Activated T-cell treated with anti-CD3 and anti-CD28 coated beads for 4 hours (primary cell): ENCODE results near the gene LRRC4C.

ENCODE experiments used
- DNase-seq: peaks from one replicate; pipeline ENCODE4 v3.0.0-alpha.2; 2020

The LRRC4C gene

DNA sequence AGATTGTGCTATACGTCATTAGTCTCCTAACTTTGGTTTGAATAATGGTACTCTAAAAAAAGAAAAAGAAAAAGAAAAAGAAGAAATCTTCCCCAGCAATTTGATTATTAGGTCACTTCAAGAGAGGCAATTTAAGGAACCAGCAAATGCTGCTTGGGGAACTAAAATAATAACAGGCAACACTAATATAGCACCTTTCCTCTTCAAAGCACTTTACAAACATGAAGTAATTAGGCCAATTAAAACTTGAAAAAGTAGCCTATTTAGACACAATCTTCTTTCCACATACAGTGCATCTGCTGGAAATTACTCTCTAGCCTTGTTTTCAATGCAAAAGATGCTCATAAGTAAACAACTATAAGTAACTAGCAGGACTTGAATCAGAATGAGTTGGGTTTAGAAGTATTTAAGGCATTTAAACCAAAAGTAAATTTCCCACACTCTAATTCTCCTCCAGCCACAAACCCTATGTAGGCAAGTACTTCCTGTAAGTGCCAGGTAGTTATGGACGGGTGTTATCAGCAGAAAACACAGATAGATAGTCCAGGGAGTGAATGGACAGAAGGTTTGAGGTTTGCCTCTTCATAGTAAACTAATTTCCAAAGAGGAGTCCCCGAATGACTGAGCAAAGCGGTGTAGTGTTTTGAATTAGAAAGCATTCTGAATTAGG lies 44.5 kb downstream of the LRRC4C start:
- DNase-seq: no peak

DNA sequence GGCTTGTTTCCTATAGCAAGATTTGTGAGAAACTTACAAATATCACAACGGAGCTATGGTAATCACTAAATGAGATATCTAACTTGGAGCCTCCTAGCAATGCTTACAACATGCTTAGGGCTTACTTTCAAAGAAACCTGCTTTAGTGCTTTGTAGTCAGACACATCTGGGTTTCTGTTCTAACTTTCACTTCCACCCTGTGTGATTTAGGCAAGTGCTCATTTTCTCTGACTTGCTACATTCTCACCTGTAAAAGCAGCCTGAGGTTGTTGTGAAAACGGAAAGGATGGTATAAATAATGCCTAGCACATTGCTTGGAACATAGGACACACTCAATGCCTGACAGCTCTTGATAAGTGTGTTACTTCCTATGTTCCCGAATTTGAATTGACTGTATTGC lies 45.6 kb downstream of the LRRC4C start:
- DNase-seq: no peak

DNA sequence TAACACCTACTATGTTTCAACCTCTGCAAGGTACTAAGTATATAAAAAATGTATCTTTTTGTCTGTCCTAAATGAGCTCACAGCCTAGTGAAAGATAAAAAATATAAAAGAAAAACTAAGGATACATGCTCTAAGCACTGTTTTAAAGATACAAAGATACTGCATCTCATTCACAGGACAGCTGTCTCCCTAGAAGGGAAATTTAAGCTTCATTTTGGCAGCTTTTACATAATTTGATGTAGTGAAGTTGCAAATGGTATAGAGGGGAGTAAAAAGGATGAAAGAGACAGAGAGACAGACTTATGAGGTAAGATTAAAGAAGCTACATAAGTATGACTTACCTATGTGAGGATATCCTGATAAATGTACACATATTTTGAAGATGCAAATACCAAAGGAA lies 53.6 kb downstream of the LRRC4C start:
- DNase-seq: no peak

DNA sequence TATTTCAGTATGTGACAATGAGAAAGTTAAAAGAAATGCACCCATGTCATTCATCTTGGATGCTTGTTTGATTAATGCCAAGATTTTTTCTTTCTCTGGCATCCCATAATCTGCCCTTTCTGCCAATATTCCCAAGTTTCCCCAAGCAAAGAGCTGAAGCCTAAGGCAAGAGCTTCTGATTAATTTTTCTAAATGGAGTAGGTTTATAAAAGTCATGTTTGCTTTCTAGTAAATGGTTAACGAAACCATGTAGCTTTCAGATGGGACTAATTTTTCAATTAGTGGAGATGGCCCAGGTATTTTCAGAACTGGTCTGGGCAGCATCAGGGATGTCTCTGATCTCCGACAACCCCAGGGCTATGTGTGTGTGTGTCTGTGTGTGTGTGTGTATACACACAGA lies 55.3 kb downstream of the LRRC4C start:
- DNase-seq: no peak

DNA sequence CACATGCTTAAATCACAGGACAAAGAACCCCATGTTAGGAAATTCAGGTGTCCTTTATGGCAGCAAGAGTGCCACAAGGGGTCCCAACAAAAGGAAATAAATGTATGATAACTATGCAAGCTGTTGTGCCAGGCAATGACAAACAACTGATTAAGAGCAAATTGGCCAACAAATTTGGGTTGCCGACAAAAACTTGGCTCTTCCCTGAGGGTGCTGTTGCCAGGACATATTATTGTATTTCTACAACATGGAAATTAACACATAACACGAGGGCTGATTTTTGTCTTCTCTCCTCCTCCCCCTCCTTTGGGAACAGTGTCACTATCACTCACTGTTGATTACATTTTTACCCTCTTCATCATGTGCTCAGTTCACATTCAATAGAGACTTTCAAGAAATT lies 56.0 kb downstream of the LRRC4C start:
- DNase-seq: no peak

DNA sequence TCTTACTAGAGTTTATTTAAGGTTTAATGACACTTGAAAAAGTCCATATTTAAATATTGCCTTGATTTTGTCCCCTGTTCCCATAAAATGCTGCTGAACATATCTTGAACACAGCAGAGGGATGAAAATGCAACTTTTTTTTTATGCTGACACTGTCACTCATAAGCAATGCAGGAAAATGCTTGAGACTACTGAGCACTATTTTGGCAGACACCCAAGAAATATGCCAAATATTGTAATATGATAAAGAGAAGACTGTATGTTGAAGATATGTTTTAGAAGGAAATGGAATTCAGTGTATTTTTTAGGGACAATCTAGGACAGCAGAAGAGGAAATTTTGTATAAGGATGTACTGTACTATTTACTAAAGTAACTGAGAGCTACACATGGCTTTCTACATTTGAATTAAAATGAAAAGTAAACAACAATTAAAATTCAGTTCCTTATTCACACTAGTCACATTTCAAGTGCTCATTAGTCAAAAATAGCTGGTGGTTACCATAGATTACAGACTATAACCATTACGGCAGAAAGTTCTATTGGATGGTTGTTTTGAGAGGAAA lies 58.6 kb downstream of the LRRC4C start:
- no peak for DNase-seq

DNA sequence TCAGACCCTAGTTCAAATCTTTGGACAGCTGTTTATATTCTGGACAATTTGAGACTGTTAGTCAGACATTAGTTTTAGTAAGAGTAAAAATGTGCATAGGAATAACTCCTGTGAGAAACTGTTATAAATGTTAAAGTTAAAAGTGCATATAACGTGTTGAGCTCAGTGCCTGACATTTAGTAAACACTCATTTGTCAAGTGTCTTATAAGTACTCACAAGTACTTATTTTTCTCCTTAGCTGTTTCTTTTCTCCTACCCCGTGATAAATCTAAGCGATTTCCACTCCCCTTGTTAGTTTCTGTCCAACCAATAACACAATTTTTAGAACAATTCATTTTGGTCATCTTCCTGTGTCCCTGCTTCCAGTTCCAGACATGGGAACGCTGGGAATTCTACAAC lies 59.3 kb downstream of the LRRC4C start:
- no peak for DNase-seq

DNA sequence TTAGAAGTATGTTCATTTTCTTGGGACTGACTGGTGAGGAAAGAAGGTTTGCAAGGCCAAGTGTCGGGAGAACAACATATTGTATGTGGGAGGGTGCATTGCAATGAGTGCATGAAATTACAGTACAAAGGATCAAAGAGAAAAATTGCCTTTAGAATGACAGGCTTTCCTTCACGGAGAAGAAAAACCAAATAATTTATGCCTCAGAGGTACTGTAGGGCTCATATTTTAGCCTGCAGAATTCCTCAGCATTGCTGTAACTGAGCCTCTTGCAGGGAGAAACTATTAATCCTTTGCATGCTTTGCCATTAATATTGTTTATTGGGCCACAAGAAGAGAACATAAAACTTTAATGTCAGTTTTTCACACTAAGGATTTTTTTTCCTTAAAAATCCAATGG lies 60.1 kb downstream of the LRRC4C start:
- DNase-seq: no peak

DNA sequence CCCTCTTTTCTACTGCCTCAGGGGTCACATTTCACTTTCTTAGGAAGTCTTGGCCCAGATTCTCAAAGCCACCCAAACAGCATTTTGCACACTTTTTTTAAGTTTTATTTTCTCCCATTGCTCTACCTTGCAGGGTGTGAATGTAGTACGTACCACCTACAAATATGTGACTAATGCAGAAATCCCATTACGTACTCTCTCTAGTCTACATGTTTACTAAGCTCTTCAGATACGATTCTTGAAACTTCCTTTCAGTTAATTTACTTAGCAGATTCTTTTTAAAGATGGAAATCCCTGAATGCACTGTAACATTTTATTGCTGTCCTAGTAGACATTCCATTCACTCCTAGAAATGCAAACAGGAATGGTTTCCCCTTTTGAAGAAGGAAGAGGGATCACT lies 61.3 kb downstream of the LRRC4C start:
- no peak for DNase-seq

DNA sequence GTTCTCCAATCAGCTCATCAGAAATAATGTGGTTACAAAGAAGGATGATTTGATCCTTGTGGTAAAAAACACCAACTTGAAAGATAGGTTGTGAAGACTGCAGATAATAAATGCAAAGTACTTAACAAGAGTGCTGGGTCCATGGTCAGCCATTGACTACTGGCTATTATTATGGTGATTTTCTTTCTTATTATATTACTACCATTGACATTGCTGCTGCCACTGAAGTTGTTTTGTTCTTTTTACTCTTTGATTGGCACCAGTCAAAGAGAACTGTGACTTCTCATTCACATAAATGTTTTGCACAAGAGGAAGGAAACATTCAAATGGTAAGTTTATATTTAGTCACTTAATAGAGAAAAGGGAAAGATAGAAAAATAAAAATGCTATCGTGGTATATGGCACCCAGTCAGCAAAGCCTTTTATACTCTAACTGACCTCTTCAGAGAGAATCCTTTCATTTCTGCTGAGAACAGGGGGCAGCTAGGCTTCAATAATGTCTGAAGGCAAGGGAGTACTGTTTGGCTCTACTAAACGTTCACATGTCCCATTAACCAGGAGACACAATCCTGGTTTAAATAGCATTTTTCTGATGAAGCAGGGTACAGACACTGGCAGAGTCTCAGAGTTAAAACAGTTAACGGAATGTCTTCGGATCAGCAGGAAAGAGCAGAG lies 64.8 kb downstream of the LRRC4C start:
- DNase-seq: no peak

DNA sequence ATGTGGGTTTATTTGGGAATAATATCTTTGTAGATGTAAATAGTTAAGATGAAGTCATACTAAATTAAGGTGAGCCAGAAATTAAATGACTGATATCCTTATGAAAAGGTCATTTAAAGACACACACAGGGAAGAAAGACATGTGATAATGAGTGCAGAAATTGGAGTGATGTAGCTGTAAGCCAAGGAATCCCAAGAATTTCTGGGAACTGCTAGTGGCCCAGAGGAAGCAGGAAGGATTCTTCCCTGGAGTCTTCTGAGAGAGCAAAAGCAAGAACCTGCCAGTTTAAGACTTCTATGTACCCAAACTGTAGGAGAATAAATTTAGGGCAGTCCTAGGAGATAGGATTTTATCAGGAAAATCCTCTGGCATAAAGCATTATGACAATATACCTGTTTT lies 66.9 kb downstream of the LRRC4C start:
- DNase-seq: no peak

DNA sequence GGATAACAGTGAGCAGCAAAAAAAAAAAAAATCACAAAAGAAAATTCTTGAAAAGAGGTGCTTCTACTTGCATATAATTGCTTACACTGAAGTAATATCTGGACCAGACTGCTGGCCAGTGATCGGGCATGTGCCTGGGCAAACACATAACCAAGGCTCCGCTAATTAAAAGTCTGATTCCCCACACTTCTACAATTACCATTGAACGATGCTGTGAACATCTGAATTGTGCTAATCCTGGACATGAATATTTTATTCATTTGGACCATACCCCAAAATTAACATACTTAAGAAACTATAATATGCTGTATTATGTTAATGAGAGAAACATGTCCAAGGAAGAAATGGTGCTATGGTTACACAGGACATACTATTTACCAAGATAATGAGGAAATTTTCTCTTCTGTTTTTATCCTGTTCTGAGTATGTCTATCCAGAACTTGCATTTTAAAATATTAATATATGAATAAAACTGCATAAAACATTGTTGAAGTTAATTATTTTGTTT lies 69.8 kb downstream of the LRRC4C start:
- DNase-seq: no peak

DNA sequence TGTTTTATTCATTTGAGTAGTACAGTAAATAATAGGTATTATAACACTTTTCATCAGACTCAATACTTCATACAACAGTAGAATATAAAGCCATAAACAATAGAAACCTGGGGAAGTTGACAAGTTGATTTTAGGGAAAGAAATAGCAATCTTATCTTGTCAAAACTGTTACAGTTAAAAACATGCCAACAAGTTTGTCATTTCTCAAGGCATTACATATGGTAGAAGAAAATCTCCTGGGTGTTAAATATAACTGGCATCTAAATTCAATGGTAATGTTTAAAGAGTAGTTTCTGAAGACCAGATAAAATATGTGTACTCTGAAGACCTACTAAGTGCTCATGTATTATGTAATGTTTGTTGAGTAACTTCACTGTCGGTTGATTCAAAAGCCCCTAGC lies 75.1 kb downstream of the LRRC4C start:
- DNase-seq: no peak

DNA sequence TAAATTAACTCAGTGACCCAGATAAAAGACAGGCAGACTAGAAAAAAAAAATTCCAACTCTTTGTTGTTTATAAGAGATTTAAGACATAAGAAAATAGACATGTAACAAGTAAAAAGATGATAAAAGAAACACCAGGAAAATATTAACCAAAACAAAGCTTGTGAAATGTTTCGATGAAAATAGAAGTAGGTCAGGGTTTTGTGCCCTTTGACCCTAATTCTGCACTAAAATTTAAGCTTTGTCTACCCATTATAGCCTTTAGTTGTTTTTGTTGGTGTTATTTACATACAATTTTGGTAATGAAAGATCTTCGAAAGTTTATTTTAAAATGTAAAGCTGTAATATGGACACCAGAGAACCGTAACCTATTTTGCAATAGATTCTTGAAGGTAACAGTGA lies 75.7 kb downstream of the LRRC4C start:
- DNase-seq: no peak

DNA sequence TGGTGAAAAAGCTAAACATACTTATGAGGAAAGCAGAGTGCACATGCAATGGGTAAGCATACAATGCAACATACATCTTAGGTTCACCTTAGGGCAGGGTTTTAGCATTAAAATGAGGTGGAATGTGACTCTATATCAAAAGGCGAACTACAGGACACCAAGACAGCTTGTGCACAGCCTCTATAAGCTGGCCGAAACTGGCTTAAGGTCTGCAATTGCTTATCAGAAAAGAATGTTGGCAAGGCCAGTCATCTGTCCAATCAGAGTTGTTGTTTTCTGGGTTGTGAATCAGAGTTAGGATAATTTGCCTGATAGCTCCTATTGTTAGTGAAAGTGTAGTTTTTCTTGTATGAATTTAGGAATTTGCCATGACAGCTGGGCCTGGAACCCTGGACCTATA lies 76.5 kb downstream of the LRRC4C start:
- DNase-seq: no peak

DNA sequence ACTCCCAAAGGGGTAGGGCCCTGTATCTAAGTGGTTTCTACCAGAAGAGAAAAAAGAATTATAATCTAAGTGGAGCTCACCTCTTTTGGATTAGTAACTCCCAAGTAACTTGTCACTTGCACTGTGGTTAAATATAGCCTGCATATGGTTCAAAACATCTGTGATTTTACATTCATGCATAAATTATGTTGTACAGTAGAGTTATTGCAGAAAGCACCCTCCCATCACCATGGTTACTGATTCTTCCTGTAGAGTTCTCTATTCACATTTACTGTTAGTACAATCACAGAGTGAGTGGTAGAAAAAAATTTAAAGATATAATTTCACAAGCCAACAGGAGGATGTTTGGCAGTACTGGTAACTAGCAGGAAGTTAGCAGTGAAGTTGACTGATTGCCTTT lies 80.4 kb downstream of the LRRC4C start:
- no peak for DNase-seq

DNA sequence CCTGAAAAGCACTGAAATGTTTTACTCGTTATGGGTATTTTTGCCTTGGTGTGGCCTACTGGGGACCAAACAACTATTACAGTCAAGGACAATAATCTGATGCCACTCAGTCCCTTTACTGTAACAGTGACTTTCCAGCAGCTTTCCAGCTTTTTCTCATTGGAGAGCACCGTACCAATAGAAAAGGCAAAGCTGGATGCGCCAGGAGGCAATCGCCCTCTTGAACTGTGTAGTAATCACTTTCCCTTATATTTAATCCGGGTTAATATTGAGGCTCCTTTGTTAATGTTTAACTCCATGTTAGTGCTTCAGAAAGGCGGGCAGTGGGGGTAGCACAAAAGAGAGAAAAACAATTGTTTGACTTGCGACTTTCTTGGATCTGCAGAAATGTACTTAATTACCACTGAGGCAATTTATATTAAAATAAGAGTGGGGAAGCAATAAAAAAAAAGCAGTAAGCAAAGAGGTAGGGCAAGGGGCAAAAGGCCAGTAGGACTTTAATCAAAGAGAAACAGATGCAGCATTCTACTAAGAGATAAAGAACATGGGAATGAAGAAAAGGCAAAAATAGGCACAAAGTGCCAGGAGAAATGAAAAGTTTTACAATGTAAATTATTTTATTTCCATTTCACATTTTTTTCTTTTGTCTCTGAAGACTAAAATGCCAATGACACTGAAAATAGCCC lies 81.6 kb downstream of the LRRC4C start:
- DNase-seq: no peak

DNA sequence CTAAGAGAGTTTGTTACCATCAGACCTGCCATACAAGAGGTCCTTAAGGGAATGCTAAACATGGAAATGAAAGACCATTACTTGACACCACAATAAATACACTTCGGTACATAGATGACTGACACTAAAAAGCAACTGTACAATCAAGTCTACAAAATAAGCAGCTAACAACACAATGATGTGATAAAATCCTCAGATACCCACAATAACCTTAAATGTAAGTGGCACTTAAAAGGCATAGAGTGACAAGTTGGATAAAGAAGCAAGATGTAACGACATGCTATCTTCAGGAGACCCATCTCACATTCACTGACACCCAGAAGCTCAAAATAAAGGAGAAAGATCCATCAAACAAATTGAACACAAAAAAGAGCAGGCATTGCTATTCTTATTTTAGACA lies 107.6 kb downstream of the LRRC4C start:
- no peak for DNase-seq

DNA sequence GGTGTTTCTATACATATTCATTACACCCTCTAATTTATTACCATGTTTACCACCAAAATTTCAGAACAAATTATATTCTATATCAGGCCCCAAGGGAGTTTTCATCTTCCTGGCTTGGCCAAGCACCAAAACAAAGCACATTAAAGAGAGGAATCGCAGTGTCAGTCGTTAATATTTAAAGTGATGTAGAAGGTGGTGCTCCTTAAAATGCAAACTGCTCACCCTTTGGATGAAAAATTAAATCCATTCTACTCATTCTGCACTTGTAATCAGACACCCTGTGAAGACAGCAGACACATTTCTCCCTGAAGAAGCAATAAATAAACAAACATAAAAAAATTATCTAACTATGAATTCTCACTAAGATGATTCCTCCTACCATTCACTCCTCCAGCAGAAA lies 113.4 kb downstream of the LRRC4C start:
- no peak for DNase-seq

DNA sequence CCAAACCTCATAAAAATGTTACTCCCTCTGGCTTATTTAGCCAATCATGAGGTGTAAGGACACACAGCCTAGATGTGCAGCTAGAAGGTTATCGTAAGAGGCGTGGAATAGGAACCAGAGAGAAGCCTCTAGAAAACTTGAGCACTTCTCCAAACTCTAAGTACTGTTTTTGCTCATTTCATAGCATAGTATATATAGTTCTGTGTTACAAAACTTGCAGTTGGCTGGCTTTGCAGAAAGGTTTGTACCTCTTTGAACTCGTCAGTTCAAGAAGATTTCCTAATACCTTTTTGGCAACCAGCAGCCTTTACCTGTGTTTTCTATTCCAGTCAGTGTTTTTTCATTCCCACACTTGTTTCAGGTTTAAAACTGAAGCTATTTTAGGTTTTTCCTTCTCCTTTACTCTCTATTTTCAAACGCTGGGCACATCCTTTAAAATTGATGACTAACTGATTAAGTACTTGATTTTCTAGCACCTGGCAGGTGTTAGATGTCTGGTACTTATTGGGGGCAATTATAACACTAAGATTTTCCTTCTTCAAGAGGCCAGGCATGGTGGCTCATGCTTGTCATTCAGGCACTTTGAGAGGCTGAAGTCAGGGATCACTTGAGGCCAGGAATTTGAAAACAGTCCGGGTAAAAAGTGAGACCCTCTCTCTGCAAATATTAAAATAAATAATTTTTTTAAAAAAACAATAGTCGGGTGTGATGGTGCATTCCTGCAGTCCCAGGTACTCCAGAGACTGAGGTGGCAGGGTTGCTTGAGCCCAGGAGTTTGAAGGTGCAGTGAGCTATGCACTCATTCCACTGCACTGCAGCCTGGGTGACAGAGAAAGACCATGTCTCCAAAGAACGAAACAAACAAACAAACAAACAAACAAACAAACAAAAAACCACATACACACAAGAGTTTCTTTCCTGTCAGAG lies 125.2 kb downstream of the LRRC4C start:
- no peak for DNase-seq

DNA sequence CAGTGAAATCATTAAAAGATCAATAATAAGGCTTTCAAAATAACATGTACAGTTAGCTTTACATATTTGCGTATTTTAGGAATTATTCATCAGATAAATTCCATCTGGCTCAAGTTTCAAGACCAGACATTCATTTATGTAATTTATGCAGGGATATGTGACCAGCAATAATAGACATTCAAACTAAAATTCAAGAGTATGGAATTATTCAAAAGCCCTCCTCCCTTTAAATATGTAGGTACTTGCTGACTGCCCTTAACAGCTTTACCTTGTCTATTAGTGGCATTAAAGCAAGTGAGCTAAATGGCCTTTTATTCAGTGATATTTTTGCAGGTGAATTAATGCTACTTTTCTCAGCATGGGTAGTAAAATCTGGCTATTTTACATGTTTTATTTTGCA lies 126.1 kb downstream of the LRRC4C start:
- DNase-seq: no peak

DNA sequence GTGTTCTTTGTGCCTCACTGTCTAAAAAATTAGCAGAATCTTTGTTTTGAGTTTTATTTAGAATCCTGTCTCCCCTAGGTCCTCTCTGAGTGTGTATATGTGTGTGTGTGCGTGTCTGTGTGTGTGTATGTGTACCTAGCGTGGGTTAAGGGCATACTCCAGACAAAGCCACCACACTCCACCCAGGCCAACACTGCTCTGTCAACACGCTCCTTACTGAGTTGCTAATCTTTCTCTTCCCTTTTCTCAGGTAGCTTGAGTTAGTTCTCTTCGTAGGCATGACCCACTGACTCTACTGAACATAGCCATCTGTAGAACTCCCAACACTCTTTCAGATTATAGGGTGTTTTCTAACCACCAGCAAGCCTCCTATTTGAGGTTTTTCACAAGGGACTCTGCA lies 131.1 kb downstream of the LRRC4C start:
- DNase-seq: no peak

DNA sequence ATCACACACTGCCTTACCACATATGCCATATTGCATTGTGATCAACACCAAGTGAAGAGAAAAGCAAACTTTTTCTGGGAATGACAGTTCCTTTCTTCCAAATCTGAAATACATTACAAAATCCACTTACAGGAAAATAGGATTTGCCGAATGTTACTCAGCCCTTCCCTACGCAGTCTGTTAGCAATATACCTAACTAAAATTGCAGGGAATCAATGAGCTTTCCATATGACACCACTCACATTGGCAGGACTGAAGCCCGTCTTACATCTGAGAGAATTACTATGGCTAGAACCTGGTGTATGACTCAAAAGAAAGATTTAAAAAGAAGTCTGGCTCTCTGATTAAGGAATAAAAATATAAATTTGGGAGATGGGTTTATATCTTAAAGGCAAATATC lies 136.0 kb downstream of the LRRC4C start:
- DNase-seq: no peak
